Mesothelial cell of epicardium (in vitro differentiated cells): Measurements from ENCODE around the gene RNF168. TPM values are rescaled to one million over a fixed set of nuclear protein-coding genes. Genes with fewer than 3 reads are reported as not detected.
"Not testable (repeated sequence)": the region's sequence is repeated elsewhere in the genome, so short reads cannot be mapped to it uniquely, and the experiment has no call there.

ENCODE experiments used
- DNase-seq, 2 experiments: peaks; one replicate each; pipeline ENCODE4 v3.0.0; 2021; ENCODE audit warnings: low spot score in 2 of 2; ENCODE audit not compliant: unreplicated experiment in 2 of 2
- H3K27ac Mint-ChIP-seq: 2 replicates; pipeline ENCODE4 v1.8.0; 2021; ENCODE audit warnings: mixed read lengths
- H3K27me3 Mint-ChIP-seq: 2 replicates; pipeline ENCODE4 v1.8.0; 2021; ENCODE audit warnings: low read depth, mixed read lengths
- H3K36me3 Mint-ChIP-seq: 2 replicates; pipeline ENCODE4 v1.8.0; 2021; ENCODE audit warnings: mixed read lengths
- H3K4me1 Mint-ChIP-seq: 2 replicates; pipeline ENCODE4 v1.8.0; 2021; ENCODE audit warnings: mixed read lengths
- H3K4me3 Mint-ChIP-seq: 2 replicates; pipeline ENCODE4 v1.8.0; 2021; ENCODE audit warnings: mild to moderate bottlenecking, moderate library complexity, mixed read lengths
- H3K9me3 Mint-ChIP-seq: 2 replicates; pipeline ENCODE4 v1.8.0; 2021; ENCODE audit warnings: mixed read lengths
- total RNA-seq: library from RNA; stranded (reverse); gene quantifications from 3 replicates; pipeline ENCODE4 v1.2.1, GENCODE V29; 2021
- TF ChIP-seq, protein P1 (sequence below): fragments of 200-600 bp; sonication (generic); IDR thresholded peaks from one replicate; pipeline ENCODE4 v1.5.0; 2021; ENCODE audit warnings: antibody characterized with exemption; ENCODE audit not compliant: unreplicated experiment

RNF168 gene
- total RNA-seq, 1 donor from 2014 or later: 21.0 TPM

DNA sequence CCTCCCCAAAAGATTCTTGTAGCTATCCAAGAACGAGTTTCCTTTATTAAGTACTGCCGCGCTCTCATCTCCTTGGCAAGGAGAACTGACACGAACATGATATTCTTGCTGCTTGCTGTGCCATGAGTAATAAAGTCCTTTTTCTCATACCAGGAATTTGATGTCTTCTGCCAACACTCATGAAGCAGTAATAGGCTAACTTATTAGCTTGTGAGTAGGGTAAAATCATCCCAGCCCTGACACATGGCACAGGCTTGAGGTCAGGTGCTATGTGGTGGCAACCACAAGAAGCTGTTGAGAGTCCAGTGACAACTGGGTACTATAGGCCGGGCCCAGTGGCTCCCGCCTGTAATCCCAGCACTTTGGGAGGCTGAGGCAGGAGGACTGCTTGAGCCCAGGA, 48.6 kb downstream of the RNF168 start:
- TF ChIP-seq, protein P1, sequence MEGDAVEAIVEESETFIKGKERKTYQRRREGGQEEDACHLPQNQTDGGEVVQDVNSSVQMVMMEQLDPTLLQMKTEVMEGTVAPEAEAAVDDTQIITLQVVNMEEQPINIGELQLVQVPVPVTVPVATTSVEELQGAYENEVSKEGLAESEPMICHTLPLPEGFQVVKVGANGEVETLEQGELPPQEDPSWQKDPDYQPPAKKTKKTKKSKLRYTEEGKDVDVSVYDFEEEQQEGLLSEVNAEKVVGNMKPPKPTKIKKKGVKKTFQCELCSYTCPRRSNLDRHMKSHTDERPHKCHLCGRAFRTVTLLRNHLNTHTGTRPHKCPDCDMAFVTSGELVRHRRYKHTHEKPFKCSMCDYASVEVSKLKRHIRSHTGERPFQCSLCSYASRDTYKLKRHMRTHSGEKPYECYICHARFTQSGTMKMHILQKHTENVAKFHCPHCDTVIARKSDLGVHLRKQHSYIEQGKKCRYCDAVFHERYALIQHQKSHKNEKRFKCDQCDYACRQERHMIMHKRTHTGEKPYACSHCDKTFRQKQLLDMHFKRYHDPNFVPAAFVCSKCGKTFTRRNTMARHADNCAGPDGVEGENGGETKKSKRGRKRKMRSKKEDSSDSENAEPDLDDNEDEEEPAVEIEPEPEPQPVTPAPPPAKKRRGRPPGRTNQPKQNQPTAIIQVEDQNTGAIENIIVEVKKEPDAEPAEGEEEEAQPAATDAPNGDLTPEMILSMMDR: no peak
- H3K9me3 Mint-ChIP-seq: no peaks in the 10 kb centered on the region
- no peaks in the 10 kb centered on the region for H3K4me1 Mint-ChIP-seq
- H3K27ac Mint-ChIP-seq: no peak overlapping the region
- H3K36me3 Mint-ChIP-seq: no peaks in the 10 kb centered on the region
- no peak overlapping the region for H3K4me3 Mint-ChIP-seq
- no peaks in the 10 kb centered on the region for H3K27me3 Mint-ChIP-seq
- DNase-seq: no peak

DNA sequence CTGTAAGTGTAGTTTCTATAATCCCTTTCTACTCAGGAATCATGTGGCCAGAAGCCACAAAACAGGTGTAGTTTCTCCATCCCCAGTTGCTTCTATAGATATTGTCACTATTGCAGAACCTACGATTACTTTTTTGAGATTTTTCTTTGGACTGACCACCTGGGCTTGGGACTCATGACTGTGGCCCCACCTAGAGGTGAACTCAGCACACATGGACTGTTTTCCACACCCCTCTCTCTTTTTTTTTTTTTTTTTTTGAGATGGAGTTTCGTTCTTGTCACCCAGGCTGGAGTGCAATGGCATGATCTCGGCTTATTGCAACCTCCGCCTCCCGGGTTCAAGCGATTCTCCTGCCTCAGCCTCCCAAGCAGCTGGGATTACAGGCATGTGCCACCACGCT, 58.2 kb downstream of the RNF168 start:
- H3K36me3 Mint-ChIP-seq: not testable (repeated sequence)

DNA sequence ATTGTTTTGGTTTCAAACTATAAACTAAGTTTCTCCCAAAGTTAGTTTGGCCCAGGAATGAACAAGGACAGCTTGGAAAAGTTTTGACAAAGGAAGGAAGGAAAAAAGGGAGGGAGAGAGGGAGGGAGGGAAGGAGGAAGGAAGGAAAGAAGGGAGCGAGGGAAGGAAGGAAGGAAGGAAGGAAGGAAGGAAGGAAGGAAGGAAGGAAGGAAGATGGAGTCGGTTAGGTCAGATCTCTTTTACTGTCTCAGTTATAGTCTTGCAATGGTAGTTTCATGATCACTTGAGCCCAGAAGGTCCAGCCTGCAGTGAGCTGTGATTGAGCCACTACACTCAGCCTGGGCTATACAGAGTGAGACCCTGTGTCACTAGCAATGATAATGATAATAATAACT, 59.1 kb downstream of the RNF168 start:
- H3K36me3 Mint-ChIP-seq: no peaks in the 10 kb centered on the region
- H3K27me3 Mint-ChIP-seq: no peaks in the 10 kb centered on the region
- no peaks in the 10 kb centered on the region for H3K9me3 Mint-ChIP-seq
- no peak for DNase-seq
- TF ChIP-seq, protein P1: no peak
- H3K4me3 Mint-ChIP-seq: no peak overlapping the region
- peak overlapping the region; percentile 4 for H3K27ac Mint-ChIP-seq
- peaks cover 1% of the 10 kb centered on the region for H3K4me1 Mint-ChIP-seq

More for the DNA sequence above, 58.2 kb downstream of the RNF168 start:
- H3K4me3 Mint-ChIP-seq, H3K27ac Mint-ChIP-seq, H3K9me3 Mint-ChIP-seq, H3K27me3 Mint-ChIP-seq, DNase-seq, H3K4me1 Mint-ChIP-seq: not testable (repeated sequence)

DNA sequence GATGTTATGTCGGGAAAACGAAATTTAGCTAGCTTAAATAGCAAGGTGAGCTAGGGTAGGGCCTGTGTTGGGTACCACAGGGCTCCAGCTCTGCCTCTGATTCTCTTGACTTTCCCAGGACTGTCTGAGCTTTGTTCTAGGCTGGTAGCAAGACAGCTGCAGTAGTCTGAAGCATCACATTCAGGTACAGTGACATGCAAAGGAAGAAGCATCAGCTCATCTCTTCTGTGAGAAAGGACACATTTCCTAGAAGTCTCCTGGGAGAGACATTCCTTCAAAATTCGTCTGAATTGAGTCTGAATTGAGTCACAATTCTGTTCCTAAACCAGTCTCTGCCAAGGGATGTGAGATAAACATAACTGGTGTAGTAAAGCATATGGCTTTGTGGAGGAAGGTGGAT, 62.9 kb downstream of the RNF168 start:
- TF ChIP-seq, protein P1: no peak
- Mint-ChIP-seq H3K27me3 (no peaks in the 10 kb centered on the region), H3K4me3 (no peak overlapping the region), H3K36me3 (no peaks in the 10 kb centered on the region), H3K9me3 (no peaks in the 10 kb centered on the region), H3K27ac (no peak overlapping the region), H3K4me1 (peaks cover 1% of the 10 kb centered on the region)
- no peak for DNase-seq

DNA sequence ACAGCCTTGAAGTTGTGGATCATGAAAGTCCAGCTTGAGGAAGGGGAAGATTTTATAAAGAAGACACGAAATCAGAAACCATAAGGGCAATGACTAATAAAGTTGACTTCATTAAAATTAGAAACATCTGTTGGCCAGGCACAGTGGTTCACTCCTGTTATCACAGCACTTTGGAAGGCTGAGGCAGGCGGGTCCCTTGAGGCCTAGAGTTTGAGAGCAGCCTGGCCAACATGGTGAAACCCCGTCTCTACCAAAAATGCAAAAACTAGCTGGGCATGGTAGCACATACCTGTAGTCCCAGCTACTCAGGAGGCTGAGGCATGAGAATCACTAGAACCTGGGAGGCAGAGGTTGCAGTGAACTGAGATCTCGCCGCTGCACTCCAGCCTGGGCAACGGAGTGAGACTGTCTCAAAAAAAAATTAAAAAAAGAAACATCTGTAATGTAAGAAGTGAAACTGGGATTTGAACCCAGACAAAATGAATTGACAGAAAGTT, 63.5 kb downstream of the RNF168 start:
- DNase-seq: no peak
- Mint-ChIP-seq H3K4me3 (no peak overlapping the region), H3K9me3 (no peaks in the 10 kb centered on the region), H3K27me3 (no peaks in the 10 kb centered on the region), H3K36me3 (no peaks in the 10 kb centered on the region), H3K4me1 (peaks cover 1% of the 10 kb centered on the region), H3K27ac (peak overlapping the region; percentile 30)
- TF ChIP-seq, protein P1: no peak

DNA sequence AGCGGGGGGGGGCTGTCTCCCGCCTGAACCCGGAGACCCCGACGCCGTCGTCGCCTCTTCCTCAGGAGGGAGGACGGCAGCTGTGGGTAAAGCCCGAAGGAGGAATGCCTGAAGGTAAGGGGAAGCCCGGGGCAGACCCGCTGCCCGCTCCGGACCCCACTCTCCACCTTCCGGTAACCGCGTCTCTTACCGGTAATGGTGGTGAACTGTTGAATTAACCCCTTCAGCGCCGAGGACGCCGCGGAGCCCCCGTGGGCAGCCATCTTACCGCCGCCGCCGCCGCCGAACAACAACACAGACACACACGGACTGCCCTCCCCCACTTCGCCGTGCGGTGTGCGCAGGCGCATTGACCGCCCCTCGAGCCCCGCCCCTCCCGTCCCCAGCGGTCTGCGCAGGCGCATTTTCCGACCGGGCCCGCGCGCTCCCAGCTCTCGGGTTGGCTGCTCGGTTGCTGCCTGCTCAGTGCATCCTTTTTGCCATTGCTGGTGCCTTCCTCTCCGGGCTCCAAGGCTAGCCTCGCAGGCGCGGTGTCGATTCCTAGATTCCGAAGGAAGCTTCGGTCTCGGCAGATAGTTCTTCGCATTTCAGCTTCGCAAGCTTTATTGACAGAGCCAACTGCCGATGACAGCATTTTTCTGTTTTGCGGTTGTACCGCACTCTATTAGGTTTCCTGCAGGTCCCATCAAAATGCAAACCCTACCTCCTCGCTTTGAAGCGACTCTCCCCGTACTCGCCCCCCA, 71.3 kb downstream of the RNF168 start, which contains the start of gene UBXN7:
UBXN7 (minus strand) TSS at position 291 of the 743 bp plus-strand sequence; CDS start at position 263, 28 bp downstream.
- no peaks in the 10 kb centered on the region for H3K9me3 Mint-ChIP-seq
- H3K36me3 Mint-ChIP-seq: peaks cover 2% of the 10 kb centered on the region
- H3K4me1 Mint-ChIP-seq: peaks cover 18% of the 10 kb centered on the region
- DNase-seq: peak; percentile 96 to 97
- H3K27me3 Mint-ChIP-seq: no peaks in the 10 kb centered on the region
- TF ChIP-seq, protein P1: no peak
- peak within 1 kb of the TSS; percentile 85 for H3K27ac Mint-ChIP-seq
- H3K4me3 Mint-ChIP-seq: peak within 1 kb of the TSS; percentile 70
